Thyroid gland (tissue), 4 donors: ENCODE data around the gene TJAP1. TPM values are rescaled to one million over a fixed set of nuclear protein-coding genes. Genes with fewer than 3 reads are reported as not detected.

ENCODE experiments used
- DNase-seq, 2 donors: peaks; one replicate each; pipeline ENCODE4 v3.0.0-alpha.2; 2019
- H3K27ac ChIP-seq, 3 donors: fragments of 200-600 bp; sonication (generic); 1 replicate in 2 of 3; 2 replicates in 1 of 3; pipeline ENCODE4 v1.5.1; 2016 to 2019; ENCODE audit warnings: mild to moderate bottlenecking in 1 of 3, moderate library complexity in 1 of 3
- H3K27me3 ChIP-seq: fragments of 200-600 bp; sonication (generic); one replicate; pipeline ENCODE4 v1.5.1; 2019
- H3K36me3 ChIP-seq, 2 donors: fragments of 200-600 bp; sonication (generic); one replicate each; pipeline ENCODE4 v1.5.1; 2016 to 2019
- H3K4me1 ChIP-seq, 2 donors: fragments of 200-600 bp; sonication (generic); one replicate each; pipeline ENCODE4 v1.5.1; 2017 to 2019
- H3K4me3 ChIP-seq, 3 donors: fragments of 200-600 bp; sonication (generic); replicated peaks in 1 of 3; 1 replicate in 2 of 3; 2 replicates in 1 of 3; pipeline ENCODE4 v1.5.1; 2016; ENCODE audit warnings: mild to moderate bottlenecking in 1 of 3
- H3K9me3 ChIP-seq: fragments of 200-600 bp; sonication (generic); one replicate; pipeline ENCODE4 v1.5.1; 2017
- CTCF ChIP-seq, 6 experiments: fragments of 200-600 bp in 3 of 6; fragments of 450-650 bp in 3 of 6; sonication (generic) in 3 of 6; IDR thresholded peaks; one replicate each; pipeline ENCODE4 v1.5.1; 2016 to 2019; ENCODE audit warnings: antibody characterized with exemption in 6 of 6, mild to moderate bottlenecking in 2 of 6, inconsistent platforms in 1 of 6, moderate library complexity in 1 of 6
- POLR2A ChIP-seq, 2 donors: fragments of 450-650 bp; IDR thresholded peaks; one replicate each; pipeline ENCODE4 v1.6.1; 2017; ENCODE audit warnings: antibody characterized with exemption in 2 of 2, mild to moderate bottlenecking in 2 of 2, moderate library complexity in 1 of 2
- WGBS, 2 donors: methylation state at CpG; one replicate each; pipeline ENCODE4 v1.1.5; 2017; 5-methylcytosine and 5-hydroxymethylcytosine counted together
- intact Hi-C: fragments of 100-400 bp; cut with DNase I; formaldehyde crosslinking; loops from one replicate; pipeline ENCODE4 v1.15.1; 2023
- microRNA-seq: library from miRNA; unstranded; fragments of <30 nt; microRNA quantifications from one replicate; pipeline ENCODE4, GENCODE V29; 2016
- small RNA-seq: library from RNA; depleted of rRNA; stranded (forward); fragments of <200 nt; gene quantifications from one replicate; pipeline ENCODE3, GENCODE V24; 2016
- total RNA-seq, 4 donors: library from RNA; depleted of rRNA; stranded (reverse); fragments of >200 nt; gene quantifications; one replicate each; pipeline ENCODE4 v1.2.3, GENCODE V29; 2016

Gene TJAP1
- total RNA-seq, 4 donors from 2014 or later = 23.2 to 42.4 (median 34.4) TPM

- Histone ChIP-seq H3K4me1 (no peaks in the 10 kb centered on the region), H3K27me3 (no peaks in the 10 kb centered on the region), H3K4me3 (no peak overlapping the region), H3K9me3 (no peaks in the 10 kb centered on the region), H3K36me3 (peaks cover 15 to 29% of the 10 kb centered on the region in 2 donors), H3K27ac (no peak overlapping the region)
- intact Hi-C loops = no loop called here
- WGBS, 2 donors = 96 to 97% methylated on average over 5 of the region's 5 CpGs
- no peak for DNase-seq
- TF ChIP-seq CTCF (IDR thresholded peaks at IDR 0.05) = no peak
- no peak for TF ChIP-seq POLR2A (IDR thresholded peaks at IDR 0.05)
Observed at GRCh38 chr6:43540507-43540906, 63.1 kb downstream of the TJAP1 start.

GRCh38 chr6:43541774-43542471 lies 64.6 kb downstream of the TJAP1 start:
- TF ChIP-seq POLR2A (IDR thresholded peaks at IDR 0.05) = no peak
- TF ChIP-seq CTCF (IDR thresholded peaks at IDR 0.05) = no peak
- H3K4me3 ChIP-seq = no peak overlapping the region
- no peak overlapping the region for H3K27ac ChIP-seq
- H3K9me3 ChIP-seq = no peaks in the 10 kb centered on the region
- DNase-seq = no peak
- intact Hi-C loops = no loop called here
- H3K27me3 ChIP-seq = no peaks in the 10 kb centered on the region
- H3K36me3 ChIP-seq = peaks cover 23 to 38% of the 10 kb centered on the region in 2 donors
- 69 to 75% methylated on average over 8 of the region's 8 CpGs for WGBS, 2 donors
- no peaks in the 10 kb centered on the region for H3K4me1 ChIP-seq

- H3K27me3 ChIP-seq = no peaks in the 10 kb centered on the region
- H3K4me3 ChIP-seq = no peak overlapping the region
- H3K36me3 ChIP-seq = peaks cover 37 to 46% of the 10 kb centered on the region in 2 donors
- no peak for DNase-seq
- intact Hi-C loops = no loop called here
- WGBS, 2 donors = 74 to 80% methylated on average over 4 of the region's 4 CpGs
- no peaks in the 10 kb centered on the region for H3K9me3 ChIP-seq
- TF ChIP-seq CTCF (IDR thresholded peaks at IDR 0.05) (no peak), POLR2A (IDR thresholded peaks at IDR 0.05) (no peak)
- no peaks in the 10 kb centered on the region for H3K4me1 ChIP-seq
- no peak overlapping the region for H3K27ac ChIP-seq
Observed at GRCh38 chr6:43544461-43544860, 67.1 kb downstream of the TJAP1 start.

- Histone ChIP-seq H3K27me3 (no peaks in the 10 kb centered on the region), H3K9me3 (no peaks in the 10 kb centered on the region), H3K36me3 (peaks cover 46 to 66% of the 10 kb centered on the region in 2 donors), H3K4me3 (no peak overlapping the region), H3K4me1 (no peaks in the 10 kb centered on the region), H3K27ac (no peak overlapping the region)
- intact Hi-C loops = no loop called here
- DNase-seq = no peak
- 90 to 92% methylated on average over 3 of the region's 3 CpGs for WGBS, 2 donors
- no peak for TF ChIP-seq CTCF (IDR thresholded peaks at IDR 0.05)
- no peak for TF ChIP-seq POLR2A (IDR thresholded peaks at IDR 0.05)
Observed at GRCh38 chr6:43547222-43547621, 69.9 kb downstream of the TJAP1 start.

Small RNAs within 50 kb of the gene (microRNA-seq; reads per million reads assigned to microRNA genes)
- not detected for gene MIR6780B

Small RNAs within 50 kb of the gene (small RNA-seq; reads per million reads assigned to genes)
- gene MIR6780B (not detected), gene RF00426 (not detected), gene RNU6-1113P (not detected)

Other genes with a start within 250 kb of the TJAP1 start
- gene DNPH1, start 248.1 kb upstream of the TJAP1 start, total RNA-seq = 100 to 1,000 TPM in 1 of 4 donors, 10 to 100 TPM in 3; 33.1 to 122 (median 84.1) TPM
- under 1 TPM in 2 of 4 donors, not detected in 2; 0.11 to 0.15 TPM for gene TTBK1, start 234.1 kb upstream of the TJAP1 start, total RNA-seq
- gene SLC22A7, start 179.3 kb upstream of the TJAP1 start, total RNA-seq = not detected
- gene CRIP3, start 168.7 kb upstream of the TJAP1 start, total RNA-seq = under 1 TPM in 2 of 4 donors, not detected in 2; 0.45 to 0.93 TPM
- gene ZNF318, start 107.9 kb upstream of the TJAP1 start, total RNA-seq = 10 to 100 TPM; 32.4 to 84.6 (median 37.5) TPM
- 10 to 100 TPM; 10.5 to 24.3 (median 19.3) TPM for gene ABCC10, start 50.0 kb upstream of the TJAP1 start, total RNA-seq
- gene DLK2, start 22.0 kb upstream of the TJAP1 start, total RNA-seq = 1 to 10 TPM in 2 of 4 donors, under 1 TPM in 1, not detected in 1; 0.89 to 1.3 (median 1.3) TPM
- 1 to 10 TPM in 3 of 4 donors, under 1 TPM in 1; 0.67 to 2.0 (median 1.6) TPM for gene LRRC73, start 32.8 kb downstream of the TJAP1 start, total RNA-seq
- gene YIPF3, start 39.4 kb downstream of the TJAP1 start, total RNA-seq = 100 to 1,000 TPM; 126 to 145 (median 128) TPM
- gene POLR1C, start 39.5 kb downstream of the TJAP1 start, total RNA-seq = 10 to 100 TPM; 27.6 to 41.9 (median 38.2) TPM
- gene XPO5, start 98.5 kb downstream of the TJAP1 start, total RNA-seq = 10 to 100 TPM; 22.2 to 58.6 (median 32.9) TPM
- 10 to 100 TPM; 14.8 to 19.5 (median 15.2) TPM for gene POLH, start 98.6 kb downstream of the TJAP1 start, total RNA-seq
- gene GTPBP2, start 151.7 kb downstream of the TJAP1 start, total RNA-seq = 10 to 100 TPM; 50.2 to 65.8 (median 58.1) TPM
- 10 to 100 TPM; 15.9 to 54.8 (median 20.4) TPM for gene MAD2L1BP, start 158.3 kb downstream of the TJAP1 start, total RNA-seq
- gene RSPH9, start 167.5 kb downstream of the TJAP1 start, total RNA-seq = under 1 TPM in 1 of 4 donors, not detected in 3; 0.13 TPM
- 10 to 100 TPM; 26.3 to 61.1 (median 45.1) TPM for gene MRPS18A, start 210.2 kb downstream of the TJAP1 start, total RNA-seq